ENCODE data around the gene INSL3. TPM values are rescaled to one million over a fixed set of nuclear protein-coding genes. Genes with fewer than 3 reads are reported as not detected.

The INSL3 gene
- total RNA-seq, 1 experiment from 2014 or later: 4.0 TPM

DNA sequence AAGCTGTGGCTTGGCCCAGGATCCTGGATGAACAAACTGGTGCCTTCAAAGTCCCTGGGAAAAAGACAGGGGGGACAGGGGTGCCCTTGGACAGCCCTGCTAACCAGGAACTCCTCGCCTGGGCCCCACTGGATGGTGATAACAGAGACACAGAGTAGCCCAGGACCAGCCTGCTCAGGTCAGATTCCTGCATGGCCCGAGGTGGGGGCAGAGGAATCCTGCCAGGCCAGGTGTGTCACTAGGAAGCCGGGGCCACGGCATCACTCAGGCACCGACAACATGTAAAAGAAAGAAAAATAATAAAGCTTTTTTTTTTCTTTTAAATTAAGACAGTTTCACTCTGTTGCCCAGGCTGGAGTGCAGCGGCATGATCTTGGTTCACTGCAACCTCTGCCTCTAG, 32.7 kb upstream of the INSL3 start:
- H2AFZ ChIP-seq: no peak overlapping the region
- DNase-seq: peak in 1 of 2 experiments; percentile 22
- H3K9me3 ChIP-seq (ENCODE audit: insufficient read depth, low read depth): no peaks in the 10 kb centered on the region
- no peak overlapping the region for H3K27ac ChIP-seq
- no peaks in the 10 kb centered on the region for H4K20me1 ChIP-seq (ENCODE audit: insufficient read depth)
- no peak overlapping the region for H3K4me3 ChIP-seq
- no peaks in the 10 kb centered on the region for H3K27me3 ChIP-seq (ENCODE audit: insufficient read depth, low read depth)
- TF ChIP-seq, protein P1, sequence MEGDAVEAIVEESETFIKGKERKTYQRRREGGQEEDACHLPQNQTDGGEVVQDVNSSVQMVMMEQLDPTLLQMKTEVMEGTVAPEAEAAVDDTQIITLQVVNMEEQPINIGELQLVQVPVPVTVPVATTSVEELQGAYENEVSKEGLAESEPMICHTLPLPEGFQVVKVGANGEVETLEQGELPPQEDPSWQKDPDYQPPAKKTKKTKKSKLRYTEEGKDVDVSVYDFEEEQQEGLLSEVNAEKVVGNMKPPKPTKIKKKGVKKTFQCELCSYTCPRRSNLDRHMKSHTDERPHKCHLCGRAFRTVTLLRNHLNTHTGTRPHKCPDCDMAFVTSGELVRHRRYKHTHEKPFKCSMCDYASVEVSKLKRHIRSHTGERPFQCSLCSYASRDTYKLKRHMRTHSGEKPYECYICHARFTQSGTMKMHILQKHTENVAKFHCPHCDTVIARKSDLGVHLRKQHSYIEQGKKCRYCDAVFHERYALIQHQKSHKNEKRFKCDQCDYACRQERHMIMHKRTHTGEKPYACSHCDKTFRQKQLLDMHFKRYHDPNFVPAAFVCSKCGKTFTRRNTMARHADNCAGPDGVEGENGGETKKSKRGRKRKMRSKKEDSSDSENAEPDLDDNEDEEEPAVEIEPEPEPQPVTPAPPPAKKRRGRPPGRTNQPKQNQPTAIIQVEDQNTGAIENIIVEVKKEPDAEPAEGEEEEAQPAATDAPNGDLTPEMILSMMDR (conservative IDR thresholded peaks at IDR 0.05): no peak
- TF ChIP-seq EZH2 (IDR thresholded peaks at IDR 0.05; ENCODE audit: low read depth): no peak
- ChIA-PET CTCF (interaction anchor here (0.6 kb wide), 1 partner anchor 20 kb away, joined by 3 read pairs; no protein-coding TSS in a partner anchor), POLR2A (ENCODE audit: unreplicated experiment) (interaction anchor here (0.6 kb wide), 1 partner anchor 248 kb away, joined by 10 read pairs; no protein-coding TSS in a partner anchor)
- H3K79me2 ChIP-seq (ENCODE audit: low read depth): no peaks in the 10 kb centered on the region
- H3K9me2 ChIP-seq (ENCODE audit: insufficient read depth): no peaks in the 10 kb centered on the region
- no TSS peak for BruUV-seq (replicated peaks)
- peaks cover 19% of the 10 kb centered on the region for H3K4me1 ChIP-seq (replicated peaks; ENCODE audit: insufficient read depth)
- no peak overlapping the region for H3K4me2 ChIP-seq
- peaks cover 21% of the 10 kb centered on the region for H3F3A ChIP-seq (ENCODE audit: insufficient read depth, low read depth)
- no peaks in the 10 kb centered on the region for H3K36me3 ChIP-seq (ENCODE audit: low read depth)
- intact Hi-C loops (cut with micrococcal nuclease; ENCODE audit: unreplicated experiment): loop anchor here (10.0 kb wide), 1 partner anchor 139 kb away; the partner anchor contains the start of gene MAP1S

DNA sequence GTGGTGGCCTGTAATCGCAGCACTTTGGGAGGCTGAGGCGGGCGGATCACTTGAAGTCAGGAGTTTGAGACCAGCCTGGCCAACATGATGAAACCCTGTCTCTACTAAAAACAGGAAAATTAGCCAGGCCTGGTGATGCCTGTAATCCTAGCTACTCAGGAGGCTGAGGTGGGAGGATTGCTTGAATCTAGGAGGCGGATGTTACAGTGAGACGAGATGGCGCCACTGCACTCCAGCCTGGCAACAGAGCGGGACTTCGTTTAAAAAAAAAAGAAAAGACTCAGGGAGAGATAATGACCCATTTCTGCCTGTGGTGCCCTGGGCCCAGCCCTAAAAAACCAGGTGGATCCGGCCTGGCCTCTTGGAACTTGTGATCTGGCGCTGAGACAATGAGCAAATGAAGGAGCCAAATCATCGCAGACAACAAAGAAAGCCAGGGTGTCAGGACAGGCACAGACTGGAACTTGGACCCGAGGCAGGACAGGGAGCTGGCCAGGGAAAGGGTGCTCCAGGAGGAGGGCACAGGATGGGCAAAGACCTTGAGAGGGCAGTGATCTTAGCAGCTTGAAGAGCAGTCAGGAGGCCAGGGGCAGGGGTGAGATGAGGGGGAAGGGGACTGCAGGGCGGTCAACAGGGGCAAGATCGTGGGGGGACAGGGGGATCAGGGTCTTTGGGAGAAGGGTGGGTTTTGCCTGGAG, 27.4 kb upstream of the INSL3 start:
- no peak overlapping the region for H3K4me3 ChIP-seq
- H3K9me3 ChIP-seq (ENCODE audit: insufficient read depth, low read depth): no peaks in the 10 kb centered on the region
- BruUV-seq (replicated peaks): no TSS peak
- H3K9me2 ChIP-seq (ENCODE audit: insufficient read depth): no peaks in the 10 kb centered on the region
- intact Hi-C loops (cut with micrococcal nuclease; ENCODE audit: unreplicated experiment): no loop called here
- no peak overlapping the region for H3K4me2 ChIP-seq
- H3F3A ChIP-seq (ENCODE audit: insufficient read depth, low read depth): peaks cover 18% of the 10 kb centered on the region
- no peak overlapping the region for H2AFZ ChIP-seq
- ChIA-PET POLR2A (ENCODE audit: unreplicated experiment) (no interaction called here), CTCF (interaction anchor here (0.6 kb wide), 1 partner anchor 30 kb away, joined by 5 read pairs; no protein-coding TSS in a partner anchor)
- H3K79me2 ChIP-seq (ENCODE audit: low read depth): no peaks in the 10 kb centered on the region
- H3K27me3 ChIP-seq (ENCODE audit: insufficient read depth, low read depth): no peaks in the 10 kb centered on the region
- H4K20me1 ChIP-seq (ENCODE audit: insufficient read depth): no peaks in the 10 kb centered on the region
- no peak overlapping the region for H3K27ac ChIP-seq
- no peaks in the 10 kb centered on the region for H3K36me3 ChIP-seq (ENCODE audit: low read depth)
- H3K4me1 ChIP-seq (replicated peaks; ENCODE audit: insufficient read depth): peaks cover 18% of the 10 kb centered on the region
- TF ChIP-seq, protein P1 (conservative IDR thresholded peaks at IDR 0.05): no peak
- no peak for TF ChIP-seq EZH2 (IDR thresholded peaks at IDR 0.05; ENCODE audit: low read depth)
- DNase-seq: no peak

GRCh38 chr19:17847538-17848366, 26.4 kb upstream of the INSL3 start, which contains the start of gene JAK3:
JAK3 (minus strand) TSS chr19:17847982; CDS start chr19:17844417, 3,565 bp downstream.
- DNase-seq: no peak
- Histone ChIP-seq H3K4me1 (replicated peaks; ENCODE audit: insufficient read depth) (peaks cover 24% of the 10 kb centered on the region), H2AFZ (no peak within 1 kb of the TSS), H3F3A (ENCODE audit: insufficient read depth, low read depth) (peaks cover 18% of the 10 kb centered on the region), H3K36me3 (ENCODE audit: low read depth) (no peaks in the 10 kb centered on the region), H3K4me3 (no peak within 1 kb of the TSS), H4K20me1 (ENCODE audit: insufficient read depth) (no peaks in the 10 kb centered on the region), H3K27ac (no peak within 1 kb of the TSS), H3K79me2 (ENCODE audit: low read depth) (peaks cover 8% of the 10 kb centered on the region), H3K9me3 (ENCODE audit: insufficient read depth, low read depth) (no peaks in the 10 kb centered on the region), H3K9me2 (ENCODE audit: insufficient read depth) (no peaks in the 10 kb centered on the region), H3K4me2 (no peak within 1 kb of the TSS), H3K27me3 (ENCODE audit: insufficient read depth, low read depth) (no peaks in the 10 kb centered on the region)
- BruUV-seq (replicated peaks): no TSS peak
- ChIA-PET POLR2A (ENCODE audit: unreplicated experiment) (no interaction called here), CTCF (interaction anchor here (0.6 kb wide), 1 partner anchor 482 kb away, joined by 3 read pairs; no protein-coding TSS in a partner anchor)
- intact Hi-C loops (cut with micrococcal nuclease; ENCODE audit: unreplicated experiment): no loop called here
- no peak for TF ChIP-seq EZH2 (IDR thresholded peaks at IDR 0.05; ENCODE audit: low read depth)
- TF ChIP-seq, protein P1 (conservative IDR thresholded peaks at IDR 0.05): no peak

Data from PC-9 (cell line).